Effector CD8-positive, alpha-beta T cell (primary cell): ENCODE results near the gene AGPAT4.
"Not testable (repeated sequence)": the region's sequence is repeated elsewhere in the genome, so short reads cannot be mapped to it uniquely, and the experiment has no call there.

ENCODE experiments used
- DNase-seq: peaks from one replicate; lab custom pipeline; 2025; lab: John Stamatoyannopoulos, UW

AGPAT4 gene

DNA sequence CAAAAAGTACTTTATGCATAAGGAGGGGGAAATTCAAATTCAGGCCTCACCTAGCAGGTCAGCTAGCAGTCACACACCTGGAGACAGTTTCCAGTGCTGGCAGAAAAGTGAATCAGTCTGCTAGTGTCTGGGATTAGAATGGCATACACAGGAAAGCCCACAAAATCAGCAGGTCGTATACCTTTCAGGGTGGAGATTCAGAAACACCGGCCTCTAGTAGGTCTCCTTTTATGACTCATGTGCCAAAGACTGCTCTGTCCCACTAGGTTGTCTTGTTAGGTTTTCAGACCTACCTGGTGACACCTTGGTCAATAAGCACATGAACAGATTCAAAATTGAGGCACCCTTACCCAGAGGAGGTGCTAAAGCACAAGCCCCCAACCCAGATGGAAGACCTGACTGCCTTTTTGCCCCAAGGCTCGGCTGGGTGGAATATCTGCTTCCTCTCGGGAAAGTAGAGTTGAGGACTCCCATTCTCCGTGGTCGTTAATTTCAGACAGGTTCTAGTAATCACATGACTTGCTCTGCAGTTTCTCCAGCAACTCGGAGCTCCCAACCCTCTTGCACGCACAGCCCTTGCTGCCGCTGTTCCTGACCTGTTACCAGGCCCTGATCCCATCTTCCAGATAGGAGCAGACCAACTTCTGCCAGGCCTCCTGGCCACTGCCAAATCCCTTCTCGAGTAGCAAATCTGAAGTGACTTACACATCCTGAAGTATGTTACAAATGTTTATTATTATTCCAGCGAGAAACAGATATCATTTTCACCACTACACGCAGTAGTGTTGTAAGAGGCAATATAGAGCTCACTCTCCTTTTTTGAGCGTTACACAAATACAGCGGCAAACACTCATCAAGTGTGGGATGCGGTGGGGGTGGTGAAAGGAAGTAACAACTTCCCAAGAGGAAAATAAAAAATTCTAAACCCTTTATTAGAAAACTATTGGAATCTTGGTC, 46.6 kb downstream of the AGPAT4 start:
- DNase-seq, result no peak

DNA sequence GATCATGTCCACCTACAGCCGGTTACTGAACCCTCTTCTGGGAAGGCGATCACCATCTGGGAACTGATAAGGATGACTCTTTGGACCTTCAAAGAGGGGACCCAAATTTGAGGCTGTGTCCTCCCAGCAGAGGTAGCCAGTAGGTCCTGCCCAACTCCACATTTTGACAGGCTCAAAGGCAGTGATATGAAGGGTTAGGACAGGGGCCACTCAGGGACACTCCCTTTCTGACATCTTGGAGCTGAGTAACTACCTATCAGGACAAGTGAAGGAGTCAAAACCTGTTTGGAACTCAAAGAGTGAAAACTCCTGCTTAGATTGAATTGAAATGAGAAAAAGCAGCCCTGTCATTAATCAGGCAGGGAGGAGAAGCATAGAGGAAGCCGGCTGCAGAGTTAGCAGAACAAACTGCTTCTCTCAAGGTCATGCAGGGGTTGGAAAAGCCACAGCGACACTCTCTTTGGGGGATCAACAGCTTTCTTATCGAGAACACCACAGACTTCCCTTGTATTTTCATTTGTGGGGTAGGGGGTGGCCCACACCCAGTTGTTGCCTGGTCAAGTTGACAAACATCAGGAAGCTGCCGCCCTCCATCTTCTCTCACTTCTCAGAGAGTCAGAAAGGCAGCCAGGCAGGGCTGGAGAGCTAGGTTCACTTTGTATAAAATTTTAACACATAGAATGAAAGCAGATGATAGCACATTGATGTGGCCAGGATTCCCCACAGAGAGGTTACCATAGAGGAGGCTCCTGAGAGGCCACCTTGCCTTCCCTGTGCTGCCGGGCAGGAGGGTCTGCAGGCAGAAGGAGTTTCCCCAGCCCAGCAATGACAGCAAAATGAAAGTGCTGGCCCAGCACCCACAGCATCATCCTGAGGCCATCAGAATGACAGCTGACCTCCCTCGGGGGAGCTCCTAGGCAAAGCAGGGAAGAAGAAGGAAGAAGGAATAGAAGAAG, 47.6 kb downstream of the AGPAT4 start:
- DNase-seq, result no peak

DNA sequence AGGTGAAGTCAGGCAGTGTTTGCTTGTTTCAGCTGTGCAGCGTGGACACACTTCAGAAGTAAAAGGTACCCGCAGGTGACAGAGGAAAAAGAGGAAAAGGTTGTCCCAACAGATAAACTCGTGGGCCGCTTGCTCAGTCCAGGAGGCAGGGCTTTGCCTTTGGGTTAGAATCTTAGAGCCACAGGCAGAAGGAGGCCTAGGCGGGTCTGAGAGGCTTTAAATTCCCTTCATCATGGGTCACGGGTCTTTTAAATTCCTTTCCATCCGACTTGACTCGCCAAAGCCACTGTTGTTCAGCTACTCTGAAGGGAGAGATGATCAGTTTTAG, 48.2 kb downstream of the AGPAT4 start:
- no peak for DNase-seq

DNA sequence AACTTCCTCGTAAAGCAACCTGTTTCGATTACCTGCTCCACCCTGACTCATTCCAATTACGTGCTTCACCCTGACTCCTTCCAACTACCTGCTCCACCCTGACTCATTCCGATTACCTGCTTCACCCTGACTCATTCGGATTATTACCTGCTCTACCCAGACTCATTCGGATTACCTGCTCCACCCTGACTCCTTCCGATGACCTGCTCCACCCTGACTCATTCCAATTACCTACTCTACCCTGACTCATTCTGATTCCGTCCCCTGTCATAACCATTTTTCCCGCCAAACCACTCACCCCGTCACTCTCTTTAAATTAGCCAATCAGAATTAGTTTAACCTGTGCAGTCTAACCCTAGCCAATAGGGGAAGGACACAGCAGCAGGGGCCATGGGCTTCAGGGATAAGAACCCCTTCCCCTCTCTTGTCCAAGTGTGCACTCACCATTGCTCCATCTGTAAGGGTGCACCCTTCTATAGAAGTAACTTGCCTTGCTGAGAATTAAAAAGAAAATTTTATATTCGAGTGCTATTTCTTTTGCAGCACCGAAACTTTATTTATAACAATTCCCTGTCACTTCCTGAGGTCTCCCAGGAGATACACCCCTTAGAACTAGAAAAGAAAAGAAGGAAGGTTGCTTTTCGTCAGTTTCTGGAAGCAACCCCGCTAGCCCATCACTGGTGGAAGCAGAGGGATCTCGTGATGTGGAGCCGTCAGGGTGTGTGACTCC, 48.7 kb downstream of the AGPAT4 start:
- not testable (repeated sequence) for DNase-seq

DNA sequence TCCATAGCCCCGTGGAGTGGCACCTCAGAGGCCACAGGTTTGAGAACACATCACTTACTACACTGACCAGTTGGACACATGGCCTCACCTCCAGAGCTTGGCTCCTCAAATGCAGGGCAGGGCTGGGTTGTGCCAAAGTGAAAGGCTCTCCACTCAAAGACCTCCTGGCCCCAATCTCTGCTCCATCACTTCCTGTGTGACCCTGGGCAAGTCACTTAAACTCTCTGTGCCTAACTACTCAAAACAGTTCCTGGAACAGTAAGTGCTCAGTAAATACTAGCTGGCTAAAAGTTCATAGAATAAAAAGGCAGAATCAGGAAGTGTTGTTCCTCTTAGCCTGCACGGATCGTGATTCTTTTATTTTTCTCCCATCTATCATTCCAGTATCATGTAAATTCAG, 50.2 kb downstream of the AGPAT4 start:
- no peak for DNase-seq

DNA sequence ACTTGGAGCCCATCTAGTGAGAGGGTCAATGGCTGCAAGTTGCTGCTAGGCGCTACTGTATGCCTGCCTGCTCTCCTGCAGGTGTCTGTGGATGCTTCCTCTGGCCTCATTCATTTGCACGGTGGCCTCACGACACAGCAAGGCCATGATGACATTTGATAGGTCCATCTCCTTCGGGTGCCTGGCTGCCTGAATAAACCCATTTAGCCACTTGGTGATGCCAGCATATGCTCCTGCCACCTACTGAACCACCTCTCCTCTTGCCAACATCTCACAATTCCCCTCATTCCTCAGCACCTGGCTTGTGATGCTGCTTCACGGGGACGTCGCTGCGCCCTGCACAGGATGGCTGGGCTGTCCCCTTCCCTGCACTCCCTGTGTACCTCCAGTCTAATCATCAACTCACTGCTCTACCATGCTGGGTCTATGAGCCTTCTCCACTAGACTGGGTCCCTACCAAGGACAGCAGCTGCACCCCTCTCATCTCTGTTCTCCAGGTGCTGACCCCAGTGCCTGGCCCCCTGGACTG, 51.1 kb downstream of the AGPAT4 start:
- no peak for DNase-seq

DNA sequence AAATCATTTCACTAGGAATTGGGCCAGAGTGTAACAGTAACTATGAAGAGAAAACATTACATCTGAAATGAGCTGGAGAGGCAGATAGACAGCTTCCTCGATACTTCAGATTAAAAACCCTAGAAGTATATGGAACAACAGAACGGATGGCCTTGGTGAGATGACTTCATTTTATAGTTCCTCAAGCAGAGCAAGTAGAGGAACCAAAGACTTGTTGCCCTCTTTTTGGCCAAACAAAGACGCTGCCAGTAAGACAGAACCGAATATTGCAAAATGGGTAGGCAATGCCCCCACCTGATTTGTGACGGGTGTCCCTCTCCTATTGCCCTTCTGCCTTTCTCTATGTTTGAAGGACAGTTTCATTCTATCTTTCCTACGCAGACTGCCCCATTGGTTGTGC, 53.5 kb downstream of the AGPAT4 start:
- no peak for DNase-seq

DNA sequence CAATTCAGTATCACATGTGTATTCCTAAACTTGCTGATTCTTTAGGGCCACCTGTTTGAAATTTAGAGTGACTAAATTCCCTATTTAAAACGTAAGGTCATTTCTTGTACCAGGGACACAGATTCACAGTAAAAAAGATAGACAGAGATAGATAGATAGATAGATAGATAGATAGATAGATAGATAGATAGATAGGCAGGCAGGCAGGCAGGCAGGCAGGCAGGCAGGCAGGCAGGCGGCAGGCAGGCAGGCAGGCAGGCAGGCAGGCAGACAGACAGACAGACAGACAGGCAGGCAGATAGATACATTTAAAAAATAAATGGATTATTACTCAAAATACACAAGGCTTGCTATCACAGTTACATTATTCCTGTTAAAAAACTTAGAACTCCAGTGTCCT, 54.2 kb downstream of the AGPAT4 start:
- no peak for DNase-seq

DNA sequence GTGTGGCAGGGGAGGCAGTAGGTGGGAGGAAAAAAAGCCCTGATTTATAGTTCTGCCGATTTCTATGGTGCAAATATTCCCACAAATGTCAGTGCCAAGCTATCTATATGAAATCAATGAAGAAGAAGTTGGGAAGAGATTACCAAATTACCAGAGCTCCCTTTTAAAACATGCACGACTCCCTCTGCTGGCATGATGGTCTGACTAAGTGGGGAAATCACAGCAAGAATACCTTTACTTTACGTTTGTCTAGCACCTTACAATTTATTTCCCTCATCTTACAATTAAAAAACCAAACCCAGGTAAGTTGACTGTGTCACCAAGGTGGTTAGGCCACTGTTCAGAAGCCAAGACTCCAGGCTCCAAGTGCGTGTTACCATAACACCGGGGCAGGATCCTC, 55.6 kb downstream of the AGPAT4 start:
- DNase-seq, result no peak

DNA sequence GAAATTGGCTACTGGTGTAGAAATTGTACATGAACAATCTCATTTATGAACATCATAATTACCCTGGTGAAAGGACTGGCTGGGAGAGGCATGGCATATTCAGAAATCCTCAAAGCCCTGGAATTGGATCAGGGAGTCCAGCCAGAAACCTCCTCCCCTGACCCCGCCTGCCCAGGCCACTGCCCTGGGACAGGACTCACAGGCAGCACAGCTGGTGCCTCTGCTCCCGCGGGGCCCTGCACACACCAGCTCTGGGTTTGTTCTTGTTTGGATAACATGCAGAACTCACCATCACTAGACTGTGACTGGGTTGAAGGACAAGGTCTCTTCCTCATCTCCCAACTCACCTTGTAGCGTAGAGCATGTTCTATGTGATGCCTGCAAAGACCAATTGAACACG, 56.2 kb downstream of the AGPAT4 start:
- DNase-seq, result no peak

DNA sequence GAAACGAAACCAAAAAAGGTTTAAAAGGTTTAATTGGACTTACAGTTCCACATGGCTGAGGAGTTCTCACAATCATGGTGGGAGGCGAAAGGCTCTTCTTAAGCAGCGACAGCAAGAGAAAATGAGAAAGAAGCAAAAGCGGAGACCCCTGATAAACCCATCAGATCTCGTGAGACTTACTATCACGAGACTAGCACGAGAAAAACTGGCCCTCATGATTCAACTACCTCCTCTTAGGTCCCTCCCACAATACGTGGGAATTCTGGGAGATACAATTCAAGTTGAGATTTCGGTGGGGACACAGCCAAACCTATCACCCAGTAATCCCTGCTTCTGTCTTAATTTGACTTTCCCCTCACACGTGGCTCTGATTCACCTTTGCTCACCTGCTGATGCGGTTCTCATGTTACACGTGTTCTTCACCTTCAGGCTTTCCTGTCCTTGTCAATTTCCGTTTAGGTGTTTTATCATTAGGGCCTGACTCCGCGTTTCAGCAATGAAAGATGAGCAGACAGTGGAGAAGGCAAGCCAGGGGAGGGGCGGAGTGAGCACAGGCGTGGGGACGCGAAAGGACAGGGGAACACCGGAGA, 57.1 kb downstream of the AGPAT4 start:
- DNase-seq, result no peak

DNA sequence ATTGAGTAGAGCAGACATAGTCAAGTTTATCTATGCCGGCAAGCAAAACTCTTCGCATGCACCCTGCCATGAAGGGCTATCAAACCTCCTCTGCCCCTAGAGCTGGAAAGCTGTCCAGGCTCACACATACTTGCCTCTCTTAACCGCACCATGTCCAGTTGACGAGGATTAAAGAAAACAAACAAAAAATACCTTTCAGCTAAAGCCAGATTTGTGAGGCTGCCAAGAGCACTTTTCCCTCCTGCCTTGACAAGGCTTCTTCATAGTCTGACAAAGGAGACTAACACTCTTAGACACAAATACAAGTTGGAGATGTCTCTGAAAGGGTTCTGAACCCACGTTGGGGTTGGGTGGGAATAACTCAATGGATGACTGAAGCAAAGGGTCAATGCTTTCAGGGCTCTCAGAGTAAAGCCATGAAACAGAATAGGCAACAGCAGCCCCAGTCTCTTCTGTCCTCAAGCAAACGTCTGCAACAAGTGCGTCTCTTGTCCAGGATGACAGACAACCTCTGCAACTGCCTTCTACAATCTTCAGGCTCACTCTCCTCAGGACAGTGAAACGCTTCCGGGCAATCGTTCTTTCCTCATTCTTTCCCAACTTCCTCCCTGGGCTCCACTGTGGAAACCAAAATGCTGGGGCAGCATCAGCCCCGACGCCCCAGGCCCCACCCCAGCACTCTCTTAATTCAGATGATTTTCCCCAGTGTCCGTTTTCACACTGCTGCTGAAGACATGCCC, 57.8 kb downstream of the AGPAT4 start:
- no peak for DNase-seq

DNA sequence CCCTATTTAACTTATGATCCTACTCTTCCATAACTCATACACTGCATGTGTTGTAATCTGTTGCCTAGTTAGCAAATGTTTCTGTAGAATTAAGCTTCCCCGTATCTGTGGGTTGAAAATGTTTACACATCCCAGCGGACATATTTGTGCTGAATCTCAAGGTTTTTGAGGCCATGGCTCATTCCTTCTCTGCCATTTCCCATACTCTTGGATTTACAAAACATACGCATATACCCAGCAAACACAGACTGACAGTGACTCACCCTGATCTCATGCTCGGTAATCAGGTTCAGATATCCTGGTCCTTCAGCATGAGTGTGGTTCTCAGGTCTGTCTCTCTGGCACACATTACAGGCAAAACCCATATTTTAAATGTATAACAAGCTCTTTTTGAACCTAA, 58.7 kb downstream of the AGPAT4 start:
- no peak for DNase-seq

DNA sequence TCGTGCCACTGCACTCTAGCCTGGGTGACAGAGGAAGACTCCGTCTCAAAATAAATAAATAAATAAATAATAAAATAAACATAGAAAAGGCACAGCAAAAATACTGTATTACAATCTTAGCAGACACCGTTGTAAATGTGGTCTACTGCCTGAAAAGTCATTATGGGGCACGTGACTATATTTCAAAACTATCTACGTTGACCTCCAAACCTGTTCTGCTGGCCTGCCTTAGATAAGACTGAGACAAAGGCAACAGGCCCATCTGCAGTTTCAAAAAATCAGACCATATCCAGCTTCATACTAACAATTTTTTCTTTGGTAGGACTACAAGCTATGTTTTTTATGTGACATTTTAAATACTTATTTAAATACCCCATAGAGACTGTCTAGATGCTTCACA, 59.1 kb downstream of the AGPAT4 start:
- no peak for DNase-seq

DNA sequence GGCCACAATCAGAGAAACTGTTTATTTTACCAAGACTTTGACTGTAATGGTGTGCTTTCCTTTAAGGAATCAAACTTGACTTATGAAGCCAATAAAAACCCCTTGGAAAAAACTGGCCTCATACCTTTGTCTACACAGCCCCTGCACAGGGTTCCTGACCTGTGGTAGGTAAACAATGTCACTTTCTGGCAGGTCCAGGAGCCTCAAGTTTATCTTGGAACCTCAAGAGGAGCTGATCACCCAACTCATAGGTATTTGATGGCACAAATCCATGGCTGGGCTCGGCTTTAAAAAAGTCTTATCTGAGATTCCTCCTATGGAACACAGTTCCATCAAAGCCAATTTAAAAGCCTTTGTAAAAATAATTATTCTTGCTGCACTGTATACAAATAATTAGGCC, 61.0 kb downstream of the AGPAT4 start:
- no peak for DNase-seq

DNA sequence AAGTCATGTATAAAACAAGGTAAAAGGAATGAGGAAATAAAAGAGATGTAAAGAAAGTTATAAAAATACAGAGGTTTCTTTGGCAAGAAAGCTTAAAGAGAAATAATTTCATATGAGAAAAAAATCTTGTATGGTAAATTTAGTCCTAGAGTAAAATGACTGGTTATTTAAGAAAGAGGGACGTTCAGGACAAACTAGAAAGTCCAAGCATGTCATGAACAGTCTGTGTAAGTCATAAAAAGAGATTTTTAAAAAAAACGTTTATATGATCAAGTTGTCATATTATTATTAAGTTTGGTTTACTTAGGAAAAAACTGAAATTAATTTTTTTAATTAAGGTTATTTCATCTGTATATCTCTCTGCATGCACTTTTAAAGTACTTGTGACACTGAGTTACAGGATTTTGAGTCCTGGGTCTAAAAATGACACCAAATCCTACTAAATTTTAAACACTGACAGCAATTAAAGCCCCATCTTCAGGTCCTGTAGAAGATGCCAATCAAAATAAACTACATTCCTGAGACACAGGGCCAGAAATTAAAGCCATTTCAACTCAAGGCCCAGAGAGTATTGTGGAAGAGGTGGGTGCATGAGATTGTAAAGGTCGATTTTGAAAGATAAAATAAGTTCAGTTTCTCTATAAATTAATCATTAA, 62.4 kb downstream of the AGPAT4 start:
- no peak for DNase-seq

DNA sequence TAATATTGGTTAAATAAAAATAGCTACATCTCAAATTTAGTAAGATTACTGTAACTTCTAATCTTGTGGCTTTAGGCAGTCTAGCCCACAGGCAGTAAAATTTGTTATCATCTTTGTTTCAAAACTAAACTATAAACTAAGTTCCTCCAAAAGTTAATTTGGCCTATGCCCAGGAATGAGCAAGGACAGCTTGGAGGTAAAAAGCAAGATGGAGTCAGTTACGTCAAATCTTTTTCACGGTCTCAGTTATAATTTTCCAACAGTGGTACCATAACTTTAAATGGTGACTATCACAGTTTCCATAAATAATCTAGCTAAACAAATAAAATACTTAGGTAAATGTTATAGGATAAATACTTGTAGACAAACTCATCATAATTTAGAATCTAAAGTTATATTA, 63.0 kb downstream of the AGPAT4 start:
- DNase-seq, result no peak

DNA sequence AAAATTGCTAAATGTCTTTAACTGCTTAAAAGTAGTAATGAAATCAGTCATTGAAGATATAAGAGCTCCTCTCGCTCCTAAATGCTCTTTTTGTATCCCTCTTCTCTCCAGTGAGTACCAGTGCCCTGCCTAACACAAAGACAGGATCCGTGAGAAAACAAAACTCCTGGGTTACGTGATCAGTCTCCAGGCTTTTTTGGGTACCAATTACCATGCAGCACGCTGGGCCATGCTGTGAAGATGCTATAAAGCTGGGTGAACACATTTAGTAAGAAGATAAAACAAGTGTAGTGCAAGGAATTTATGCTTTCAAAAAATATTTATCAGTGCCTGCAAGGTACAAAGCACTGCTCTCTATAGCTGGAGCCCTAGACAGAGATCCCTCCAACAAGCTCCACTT, 66.7 kb downstream of the AGPAT4 start:
- DNase-seq, result no peak

DNA sequence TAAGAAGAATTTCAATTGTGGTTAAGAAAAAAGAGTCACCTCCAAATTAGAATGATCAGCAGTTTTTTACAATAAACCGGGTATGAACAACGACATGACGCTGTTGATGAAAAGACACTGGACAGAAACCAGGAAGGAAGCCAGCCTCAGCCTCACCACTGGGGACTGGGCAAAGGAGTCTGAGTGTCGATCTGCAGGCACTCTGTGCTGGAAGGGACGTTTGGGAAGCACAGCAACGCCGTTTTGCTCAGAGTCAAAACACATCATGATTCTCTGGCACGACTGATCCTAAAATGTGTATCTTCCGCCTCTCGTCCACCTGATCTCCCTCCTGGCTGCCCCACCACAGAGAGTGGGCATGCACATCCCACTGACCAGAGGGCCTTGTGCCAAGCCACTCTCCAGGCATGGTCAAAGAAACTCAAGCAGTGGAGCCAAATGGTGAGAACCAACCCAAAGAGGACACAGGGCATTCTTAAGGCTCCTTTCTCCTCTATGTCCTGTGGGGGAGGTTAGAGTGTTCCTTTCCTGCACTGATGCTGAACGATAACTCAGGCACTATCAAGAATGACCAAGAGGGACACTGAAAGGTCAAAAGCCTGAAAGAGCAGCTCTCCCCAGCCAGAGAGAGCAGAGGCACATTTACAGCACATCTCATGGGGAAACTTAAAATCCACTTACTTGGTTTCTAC, 68.8 kb downstream of the AGPAT4 start:
- no peak for DNase-seq
